WTC11 (cell line): ENCODE measurements around the gene FOXI1. TPM values are rescaled to one million over a fixed set of nuclear protein-coding genes. Genes with fewer than 3 reads are reported as not detected.
A peak's percentile ranks its signal among the peaks of the same experiment; 100 is the strongest.

ENCODE experiments used
- ATAC-seq: fragments of 200-7000 bp; cut with Tn5 transposase; 2 replicates; pipeline ENCODE4 v1.10.0; 2021; ENCODE audit warnings: mild to moderate bottlenecking, moderate library complexity
- CTCF ChIA-PET: fragments of 300-600 bp; sonication (Branson Sonifier 250); formaldehyde crosslinking; loops from one replicate; lab custom pipeline; 2021; ENCODE audit warnings: antibody characterized with exemption; lab: Charles Lee
- POLR2A ChIA-PET: fragments of 350-600 bp; sonication (Branson Sonifier 250); formaldehyde crosslinking; loops from one replicate; lab custom pipeline; 2021; ENCODE audit warnings: antibody characterized with exemption; lab: Charles Lee
- DNase-seq: peaks from one replicate; pipeline ENCODE4 v3.0.0; 2021; ENCODE audit warnings: low spot score
- H3K27ac Mint-ChIP-seq: 2 replicates; pipeline ENCODE4 v1.8.0; 2021; ENCODE audit warnings: mixed read lengths
- H3K27me3 Mint-ChIP-seq: 2 replicates; pipeline ENCODE4 v1.8.0; 2021; ENCODE audit warnings: low read depth, mild to moderate bottlenecking, moderate library complexity, mixed read lengths
- H3K36me3 Mint-ChIP-seq: 2 replicates; pipeline ENCODE4 v1.8.0; 2021; ENCODE audit warnings: mixed read lengths
- H3K4me1 Mint-ChIP-seq: 2 replicates; pipeline ENCODE4 v1.8.0; 2022; ENCODE audit warnings: mixed read lengths
- H3K4me3 Mint-ChIP-seq: 2 replicates; pipeline ENCODE4 v1.8.0; 2021; ENCODE audit warnings: mild to moderate bottlenecking, moderate library complexity, mixed read lengths
- H3K9me3 Mint-ChIP-seq: 2 replicates; pipeline ENCODE4 v1.8.0; 2021; ENCODE audit warnings: mixed read lengths
- CBFB ChIP-seq: sonication (generic); formaldehyde crosslinking; IDR thresholded peaks from 2 replicates; pipeline ENCODE4 v1.8.1; 2022; ENCODE audit warnings: mild to moderate bottlenecking, low read depth, missing genetic modification reagents
- CREB1 ChIP-seq: sonication (generic); formaldehyde crosslinking; IDR thresholded peaks from 2 replicates; pipeline ENCODE4 v1.8.0; 2023; ENCODE audit warnings: mild to moderate bottlenecking, missing genetic modification reagents
- ELF4 ChIP-seq: sonication (generic); formaldehyde crosslinking; IDR thresholded peaks from 2 replicates; pipeline ENCODE4 v1.8.1; 2022; ENCODE audit warnings: low read depth, mild to moderate bottlenecking, moderate library complexity, missing genetic modification reagents
- FOXJ3 ChIP-seq: sonication (generic); formaldehyde crosslinking; IDR thresholded peaks from 2 replicates; pipeline ENCODE4 v1.9.0; 2021; ENCODE audit warnings: missing genetic modification reagents, mild to moderate bottlenecking, borderline replicate concordance
- FOXP1 ChIP-seq: sonication (generic); formaldehyde crosslinking; IDR thresholded peaks from 2 replicates; pipeline ENCODE4 v1.8.0; 2022; ENCODE audit warnings: missing genetic modification reagents, mild to moderate bottlenecking, moderate library complexity, borderline replicate concordance
- JAZF1 ChIP-seq: fragments of 250-450 bp; sonication (Bioruptor Pico); IDR thresholded peaks from 2 replicates; pipeline ENCODE4 v1.9.0; 2021; ENCODE audit warnings: moderate library complexity, mild to moderate bottlenecking, inconsistent platforms
- NR1H2 ChIP-seq: sonication (generic); formaldehyde crosslinking; IDR thresholded peaks from 2 replicates; pipeline ENCODE4 v1.9.0; 2021; ENCODE audit warnings: mild to moderate bottlenecking, moderate library complexity, missing genetic modification reagents
- NR3C1 ChIP-seq: sonication (generic); formaldehyde crosslinking; conservative IDR thresholded peaks from 2 replicates; pipeline ENCODE4 v1.8.1; 2023; ENCODE audit warnings: low read depth, mild to moderate bottlenecking, missing genetic modification reagents
- RELA ChIP-seq: sonication (generic); formaldehyde crosslinking; IDR thresholded peaks from 2 replicates; pipeline ENCODE4 v1.8.1; 2022; ENCODE audit warnings: missing genetic modification reagents, mild to moderate bottlenecking, borderline replicate concordance
- RORB ChIP-seq: fragments of 250-450 bp; sonication (Bioruptor Pico); IDR thresholded peaks from 2 replicates; pipeline ENCODE4 v1.9.0; 2021; ENCODE audit warnings: mild to moderate bottlenecking
- TEAD1 ChIP-seq: sonication (generic); formaldehyde crosslinking; IDR thresholded peaks from 2 replicates; pipeline ENCODE4 v1.8.0; 2022; ENCODE audit warnings: mild to moderate bottlenecking, missing genetic modification reagents
- TEAD4 ChIP-seq: sonication (generic); formaldehyde crosslinking; IDR thresholded peaks from 2 replicates; pipeline ENCODE4 v1.8.0; 2022; ENCODE audit warnings: mild to moderate bottlenecking, missing genetic modification reagents
- TP53 ChIP-seq: sonication (generic); formaldehyde crosslinking; IDR thresholded peaks from 2 replicates; pipeline ENCODE4 v1.8.1; 2023; ENCODE audit warnings: mild to moderate bottlenecking, missing genetic modification reagents
- ZNF219 ChIP-seq: sonication (generic); formaldehyde crosslinking; IDR thresholded peaks from 2 replicates; pipeline ENCODE4 v1.8.0; 2023; ENCODE audit warnings: missing genetic modification reagents, mild to moderate bottlenecking, borderline replicate concordance
- ZNF232 ChIP-seq: sonication (generic); formaldehyde crosslinking; IDR thresholded peaks from 2 replicates; pipeline ENCODE4 v1.8.0; 2022; ENCODE audit warnings: mild to moderate bottlenecking, missing genetic modification reagents
- ZNF317 ChIP-seq: sonication (generic); formaldehyde crosslinking; IDR thresholded peaks from 2 replicates; pipeline ENCODE4 v1.8.1; 2023; ENCODE audit warnings: low read depth, mild to moderate bottlenecking, moderate library complexity, missing genetic modification reagents, borderline replicate concordance
- ZNF423 ChIP-seq: fragments of 250-450 bp; sonication (Bioruptor Pico); IDR thresholded peaks from 2 replicates; pipeline ENCODE4 v2.1.2; 2022; ENCODE audit warnings: mild to moderate bottlenecking, moderate library complexity
- total RNA-seq: library from RNA; stranded (reverse); gene quantifications from 3 replicates; pipeline ENCODE4 v1.2.3, GENCODE V29; 2021
- TF ChIP-seq, protein P1 (sequence below): sonication (generic); formaldehyde crosslinking; IDR thresholded peaks from 2 replicates; pipeline ENCODE4 v1.8.0; 2023; ENCODE audit warnings: missing genetic modification reagents, mild to moderate bottlenecking, borderline replicate concordance
- TF ChIP-seq, protein P2 (sequence below): sonication (generic); formaldehyde crosslinking; IDR thresholded peaks from 2 replicates; pipeline ENCODE4 v1.8.0; 2022; ENCODE audit warnings: mild to moderate bottlenecking, missing genetic modification reagents
- TF ChIP-seq, protein P3 (sequence below): sonication (generic); formaldehyde crosslinking; IDR thresholded peaks from 2 replicates; pipeline ENCODE4 v1.8.1; 2023; ENCODE audit warnings: mild to moderate bottlenecking, missing genetic modification reagents
- TF ChIP-seq, protein P4 (sequence below): sonication (generic); formaldehyde crosslinking; IDR thresholded peaks from 2 replicates; pipeline ENCODE4 v1.8.1; 2023; ENCODE audit warnings: mild to moderate bottlenecking, missing genetic modification reagents, moderate library complexity
- TF ChIP-seq, protein P5 (sequence below): sonication (generic); formaldehyde crosslinking; IDR thresholded peaks from 2 replicates; pipeline ENCODE4 v1.8.1; 2023; ENCODE audit warnings: mild to moderate bottlenecking, missing genetic modification reagents, moderate library complexity
- TF ChIP-seq, protein P6 (sequence below): sonication (generic); formaldehyde crosslinking; IDR thresholded peaks from 2 replicates; pipeline ENCODE4 v1.8.1; 2022; ENCODE audit warnings: mild to moderate bottlenecking, missing genetic modification reagents, moderate library complexity, borderline replicate concordance

FOXI1 gene
- total RNA-seq, 1 experiment from 2014 or later = not detected

DNA sequence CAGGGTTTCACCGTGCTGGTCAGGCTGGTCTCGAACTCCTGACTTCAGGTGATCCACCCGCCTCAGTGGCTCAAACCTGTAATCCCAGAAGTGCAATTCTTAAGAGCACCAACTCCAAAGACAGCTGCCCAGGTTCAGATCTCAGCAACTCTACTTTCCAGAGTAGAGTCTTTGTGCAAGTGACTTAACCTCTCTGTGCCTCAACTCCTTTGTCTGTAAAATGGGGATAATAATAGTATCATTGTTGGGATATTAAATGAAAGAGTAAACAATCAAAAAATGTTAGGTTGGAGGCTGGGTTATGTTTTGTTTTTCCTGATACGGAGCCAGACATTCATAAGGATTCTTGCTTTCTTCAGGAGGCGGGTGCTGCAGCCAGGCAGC, 45.0 kb downstream of the FOXI1 start (continued):
- TF ChIP-seq, protein P1, sequence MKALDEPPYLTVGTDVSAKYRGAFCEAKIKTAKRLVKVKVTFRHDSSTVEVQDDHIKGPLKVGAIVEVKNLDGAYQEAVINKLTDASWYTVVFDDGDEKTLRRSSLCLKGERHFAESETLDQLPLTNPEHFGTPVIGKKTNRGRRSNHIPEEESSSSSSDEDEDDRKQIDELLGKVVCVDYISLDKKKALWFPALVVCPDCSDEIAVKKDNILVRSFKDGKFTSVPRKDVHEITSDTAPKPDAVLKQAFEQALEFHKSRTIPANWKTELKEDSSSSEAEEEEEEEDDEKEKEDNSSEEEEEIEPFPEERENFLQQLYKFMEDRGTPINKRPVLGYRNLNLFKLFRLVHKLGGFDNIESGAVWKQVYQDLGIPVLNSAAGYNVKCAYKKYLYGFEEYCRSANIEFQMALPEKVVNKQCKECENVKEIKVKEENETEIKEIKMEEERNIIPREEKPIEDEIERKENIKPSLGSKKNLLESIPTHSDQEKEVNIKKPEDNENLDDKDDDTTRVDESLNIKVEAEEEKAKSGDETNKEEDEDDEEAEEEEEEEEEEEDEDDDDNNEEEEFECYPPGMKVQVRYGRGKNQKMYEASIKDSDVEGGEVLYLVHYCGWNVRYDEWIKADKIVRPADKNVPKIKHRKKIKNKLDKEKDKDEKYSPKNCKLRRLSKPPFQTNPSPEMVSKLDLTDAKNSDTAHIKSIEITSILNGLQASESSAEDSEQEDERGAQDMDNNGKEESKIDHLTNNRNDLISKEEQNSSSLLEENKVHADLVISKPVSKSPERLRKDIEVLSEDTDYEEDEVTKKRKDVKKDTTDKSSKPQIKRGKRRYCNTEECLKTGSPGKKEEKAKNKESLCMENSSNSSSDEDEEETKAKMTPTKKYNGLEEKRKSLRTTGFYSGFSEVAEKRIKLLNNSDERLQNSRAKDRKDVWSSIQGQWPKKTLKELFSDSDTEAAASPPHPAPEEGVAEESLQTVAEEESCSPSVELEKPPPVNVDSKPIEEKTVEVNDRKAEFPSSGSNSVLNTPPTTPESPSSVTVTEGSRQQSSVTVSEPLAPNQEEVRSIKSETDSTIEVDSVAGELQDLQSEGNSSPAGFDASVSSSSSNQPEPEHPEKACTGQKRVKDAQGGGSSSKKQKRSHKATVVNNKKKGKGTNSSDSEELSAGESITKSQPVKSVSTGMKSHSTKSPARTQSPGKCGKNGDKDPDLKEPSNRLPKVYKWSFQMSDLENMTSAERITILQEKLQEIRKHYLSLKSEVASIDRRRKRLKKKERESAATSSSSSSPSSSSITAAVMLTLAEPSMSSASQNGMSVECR = no peak
- TF ChIP-seq, protein P2, sequence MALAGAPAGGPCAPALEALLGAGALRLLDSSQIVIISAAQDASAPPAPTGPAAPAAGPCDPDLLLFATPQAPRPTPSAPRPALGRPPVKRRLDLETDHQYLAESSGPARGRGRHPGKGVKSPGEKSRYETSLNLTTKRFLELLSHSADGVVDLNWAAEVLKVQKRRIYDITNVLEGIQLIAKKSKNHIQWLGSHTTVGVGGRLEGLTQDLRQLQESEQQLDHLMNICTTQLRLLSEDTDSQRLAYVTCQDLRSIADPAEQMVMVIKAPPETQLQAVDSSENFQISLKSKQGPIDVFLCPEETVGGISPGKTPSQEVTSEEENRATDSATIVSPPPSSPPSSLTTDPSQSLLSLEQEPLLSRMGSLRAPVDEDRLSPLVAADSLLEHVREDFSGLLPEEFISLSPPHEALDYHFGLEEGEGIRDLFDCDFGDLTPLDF (CRISPR knock-in tag) = no peak
- TF ChIP-seq FOXJ3 (no peak), JAZF1 (CRISPR knock-in tag) (no peak), CREB1 (no peak), FOXP1 (CRISPR knock-in tag) (no peak), ZNF232 (CRISPR knock-in tag) (no peak), ELF4 (CRISPR knock-in tag) (no peak), RORB (CRISPR knock-in tag) (no peak), CBFB (CRISPR knock-in tag) (no peak), TP53 (no peak)
- TF ChIP-seq, protein P3, sequence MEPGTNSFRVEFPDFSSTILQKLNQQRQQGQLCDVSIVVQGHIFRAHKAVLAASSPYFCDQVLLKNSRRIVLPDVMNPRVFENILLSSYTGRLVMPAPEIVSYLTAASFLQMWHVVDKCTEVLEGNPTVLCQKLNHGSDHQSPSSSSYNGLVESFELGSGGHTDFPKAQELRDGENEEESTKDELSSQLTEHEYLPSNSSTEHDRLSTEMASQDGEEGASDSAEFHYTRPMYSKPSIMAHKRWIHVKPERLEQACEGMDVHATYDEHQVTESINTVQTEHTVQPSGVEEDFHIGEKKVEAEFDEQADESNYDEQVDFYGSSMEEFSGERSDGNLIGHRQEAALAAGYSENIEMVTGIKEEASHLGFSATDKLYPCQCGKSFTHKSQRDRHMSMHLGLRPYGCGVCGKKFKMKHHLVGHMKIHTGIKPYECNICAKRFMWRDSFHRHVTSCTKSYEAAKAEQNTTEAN (CRISPR knock-in tag) = no peak
- TF ChIP-seq, protein P4, sequence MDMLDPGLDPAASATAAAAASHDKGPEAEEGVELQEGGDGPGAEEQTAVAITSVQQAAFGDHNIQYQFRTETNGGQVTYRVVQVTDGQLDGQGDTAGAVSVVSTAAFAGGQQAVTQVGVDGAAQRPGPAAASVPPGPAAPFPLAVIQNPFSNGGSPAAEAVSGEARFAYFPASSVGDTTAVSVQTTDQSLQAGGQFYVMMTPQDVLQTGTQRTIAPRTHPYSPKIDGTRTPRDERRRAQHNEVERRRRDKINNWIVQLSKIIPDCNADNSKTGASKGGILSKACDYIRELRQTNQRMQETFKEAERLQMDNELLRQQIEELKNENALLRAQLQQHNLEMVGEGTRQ (CRISPR knock-in tag) = no peak

DNA sequence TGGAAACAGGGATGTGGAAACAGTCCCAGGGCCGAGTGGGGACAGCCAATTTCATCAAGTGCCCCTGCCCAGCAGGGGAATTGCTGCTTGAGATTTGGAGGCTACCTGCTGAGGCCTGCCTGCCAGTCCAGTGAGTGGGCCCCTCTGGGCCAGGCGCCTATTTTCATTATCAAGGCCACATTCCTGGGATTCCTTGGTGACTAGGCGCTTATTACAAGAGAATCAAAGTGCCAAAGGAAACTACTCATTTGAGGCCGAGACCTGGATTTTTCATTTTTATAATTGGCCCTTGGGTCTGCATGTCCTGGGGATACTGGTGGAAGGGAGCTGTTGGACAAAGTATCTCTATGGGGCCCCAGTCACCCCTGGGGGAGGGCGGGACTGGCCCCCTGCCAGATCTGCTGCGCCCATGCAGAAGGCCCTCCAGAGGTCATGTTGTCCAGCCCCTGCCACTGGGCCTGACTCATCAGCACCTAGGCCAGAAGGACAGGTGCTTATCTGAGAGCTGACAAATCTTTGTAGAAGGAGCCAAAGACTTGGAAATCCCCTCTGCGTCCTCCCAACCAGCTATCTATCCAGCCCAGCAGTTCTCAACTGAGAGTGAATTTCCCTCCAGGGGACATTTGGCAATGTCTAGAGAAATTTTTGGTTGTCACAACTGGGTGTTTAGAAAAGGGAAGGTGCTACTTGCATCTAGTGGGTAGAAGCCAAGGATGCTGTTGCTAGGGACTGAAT, 45.6 kb downstream of the FOXI1 start:
- no peaks in the 10 kb centered on the region for H3K36me3 Mint-ChIP-seq
- CTCF ChIA-PET = no interaction called here
- H3K9me3 Mint-ChIP-seq = no peaks in the 10 kb centered on the region
- H3K4me3 Mint-ChIP-seq = no peak overlapping the region
- ATAC-seq (peak; percentile 71), DNase-seq (peak; percentile 45)
- H3K4me1 Mint-ChIP-seq = peaks cover 28% of the 10 kb centered on the region
- POLR2A ChIA-PET = no interaction called here
- H3K27ac Mint-ChIP-seq = no peak overlapping the region
- 0 out of 2 replicates have a peak, but pooled peaks have one; percentile 24 for TF ChIP-seq TEAD1 (CRISPR knock-in tag)
- peak; percentile 53; the same call in 1 of the 2 replicates for TF ChIP-seq ZNF423 (CRISPR knock-in tag)
- TF ChIP-seq FOXJ3 = no peak
- TF ChIP-seq TEAD4 (CRISPR knock-in tag) = peak; percentile 70; the same call in 1 of the 2 replicates
- no peak for TF ChIP-seq ZNF219 (CRISPR knock-in tag)
- no peaks in the 10 kb centered on the region for H3K27me3 Mint-ChIP-seq

DNA sequence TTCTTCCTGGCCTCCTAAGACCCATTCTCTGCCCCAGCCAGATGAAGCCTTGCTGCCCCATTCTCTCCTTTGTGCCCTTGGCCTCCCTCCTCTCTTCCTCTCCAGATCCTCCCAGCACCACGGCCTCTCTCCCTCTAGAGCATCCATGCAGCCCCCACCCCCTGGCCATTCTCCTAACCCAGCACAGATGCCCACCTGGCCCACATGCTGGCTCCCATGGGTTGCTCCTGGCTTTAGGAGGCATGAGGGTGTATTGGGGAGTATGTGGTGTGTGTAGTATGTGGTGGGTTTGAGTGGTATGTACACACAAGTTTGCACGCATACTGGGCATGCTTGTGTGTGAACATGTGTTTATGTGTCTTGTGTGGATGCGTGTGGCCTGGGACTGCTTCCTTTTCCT, 47.1 kb downstream of the FOXI1 start:
- Mint-ChIP-seq H3K4me3 (no peak overlapping the region), H3K36me3 (no peaks in the 10 kb centered on the region), H3K27me3 (no peaks in the 10 kb centered on the region), H3K4me1 (peaks cover 28% of the 10 kb centered on the region), H3K27ac (no peak overlapping the region), H3K9me3 (no peaks in the 10 kb centered on the region)
- POLR2A ChIA-PET = no interaction called here
- DNase-seq (no peak), ATAC-seq (no peak)
- CTCF ChIA-PET = no interaction called here
- TF ChIP-seq NR1H2 (CRISPR knock-in tag) (no peak), FOXP1 (CRISPR knock-in tag) (no peak), ZNF317 (CRISPR knock-in tag) (no peak), RELA (CRISPR knock-in tag) (no peak), NR3C1 (CRISPR knock-in tag) (no peak)
- TF ChIP-seq, protein P5, sequence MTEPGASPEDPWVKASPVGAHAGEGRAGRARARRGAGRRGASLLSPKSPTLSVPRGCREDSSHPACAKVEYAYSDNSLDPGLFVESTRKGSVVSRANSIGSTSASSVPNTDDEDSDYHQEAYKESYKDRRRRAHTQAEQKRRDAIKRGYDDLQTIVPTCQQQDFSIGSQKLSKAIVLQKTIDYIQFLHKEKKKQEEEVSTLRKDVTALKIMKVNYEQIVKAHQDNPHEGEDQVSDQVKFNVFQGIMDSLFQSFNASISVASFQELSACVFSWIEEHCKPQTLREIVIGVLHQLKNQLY (CRISPR knock-in tag) = no peak
- TF ChIP-seq, protein P6, sequence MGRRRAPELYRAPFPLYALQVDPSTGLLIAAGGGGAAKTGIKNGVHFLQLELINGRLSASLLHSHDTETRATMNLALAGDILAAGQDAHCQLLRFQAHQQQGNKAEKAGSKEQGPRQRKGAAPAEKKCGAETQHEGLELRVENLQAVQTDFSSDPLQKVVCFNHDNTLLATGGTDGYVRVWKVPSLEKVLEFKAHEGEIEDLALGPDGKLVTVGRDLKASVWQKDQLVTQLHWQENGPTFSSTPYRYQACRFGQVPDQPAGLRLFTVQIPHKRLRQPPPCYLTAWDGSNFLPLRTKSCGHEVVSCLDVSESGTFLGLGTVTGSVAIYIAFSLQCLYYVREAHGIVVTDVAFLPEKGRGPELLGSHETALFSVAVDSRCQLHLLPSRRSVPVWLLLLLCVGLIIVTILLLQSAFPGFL = no peak
- TF ChIP-seq, protein P4 (CRISPR knock-in tag) = no peak
